ENCODE measurements around the gene MVP. TPM values are rescaled to one million over a fixed set of nuclear protein-coding genes. Genes with fewer than 3 reads are reported as not detected.

The MVP gene
- total RNA-seq, 1 donor from 2014 or later = 150 TPM

- H3K4me1 Mint-ChIP-seq (ENCODE audit: unreplicated experiment) = peaks cover 77% of the 10 kb centered on the region
- peak within 1 kb of the TSS; percentile 81 for H3K4me3 Mint-ChIP-seq (ENCODE audit: unreplicated experiment)
- H3K36me3 Mint-ChIP-seq (ENCODE audit: unreplicated experiment) = peaks cover 4% of the 10 kb centered on the region
- peak within 1 kb of the TSS; percentile 93 for H3K27ac Mint-ChIP-seq (ENCODE audit: unreplicated experiment)
- TF ChIP-seq CTCF (IDR thresholded peaks at IDR 0.05) = no peak
- no peaks in the 10 kb centered on the region for H3K9me3 Mint-ChIP-seq (ENCODE audit: unreplicated experiment)
- peak; percentile 92 for DNase-seq (ENCODE audit: extremely low spot score, unreplicated experiment)
- no peaks in the 10 kb centered on the region for H3K27me3 Mint-ChIP-seq (ENCODE audit: unreplicated experiment)
These were observed 8.2 kb upstream of the MVP start, which contains the start of gene PRRT2 for GRCh38 chr16:29811896-29812665. Gene PRRT2, plus strand, starts transcription at chr16:29812193. Its CDS starts 862 bp downstream, at chr16:29813055.

DNA sequence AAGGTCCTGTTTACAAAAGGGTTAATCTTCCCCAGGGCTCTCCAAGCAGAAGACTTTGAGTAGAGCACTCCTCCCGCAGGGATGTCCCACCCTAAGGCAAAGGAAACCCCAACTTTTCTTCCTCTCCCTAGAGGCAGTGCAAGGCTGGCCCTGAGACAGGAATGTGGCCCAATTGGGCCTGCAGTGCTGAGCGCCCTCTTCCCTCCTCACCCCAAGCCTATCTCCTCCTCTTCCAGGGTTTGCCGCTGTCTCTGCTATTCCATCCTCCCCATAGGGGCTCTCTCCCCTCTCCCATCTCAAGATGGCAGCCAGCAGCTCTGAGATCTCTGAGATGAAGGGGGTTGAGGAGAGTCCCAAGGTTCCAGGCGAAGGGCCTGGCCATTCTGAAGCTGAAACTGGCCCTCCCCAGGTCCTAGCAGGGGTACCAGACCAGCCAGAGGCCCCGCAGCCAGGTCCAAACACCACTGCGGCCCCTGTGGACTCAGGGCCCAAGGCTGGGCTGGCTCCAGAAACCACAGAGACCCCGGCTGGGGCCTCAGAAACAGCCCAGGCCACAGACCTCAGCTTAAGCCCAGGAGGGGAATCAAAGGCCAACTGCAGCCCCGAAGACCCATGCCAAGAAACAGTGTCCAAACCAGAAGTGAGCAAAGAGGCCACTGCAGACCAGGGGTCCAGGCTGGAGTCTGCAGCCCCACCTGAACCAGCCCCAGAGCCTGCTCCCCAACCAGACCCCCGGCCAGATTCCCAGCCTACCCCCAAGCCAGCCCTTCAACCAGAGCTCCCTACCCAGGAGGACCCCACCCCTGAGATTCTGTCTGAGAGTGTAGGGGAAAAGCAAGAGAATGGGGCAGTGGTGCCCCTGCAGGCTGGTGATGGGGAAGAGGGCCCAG lies 7.3 kb upstream of the MVP start:
- Mint-ChIP-seq H3K4me1 (ENCODE audit: unreplicated experiment) (peaks cover 77% of the 10 kb centered on the region), H3K4me3 (ENCODE audit: unreplicated experiment) (peak overlapping the region; percentile 81), H3K27me3 (ENCODE audit: unreplicated experiment) (no peaks in the 10 kb centered on the region), H3K27ac (ENCODE audit: unreplicated experiment) (peak overlapping the region; percentile 93), H3K9me3 (ENCODE audit: unreplicated experiment) (no peaks in the 10 kb centered on the region), H3K36me3 (ENCODE audit: unreplicated experiment) (peaks cover 6% of the 10 kb centered on the region)
- DNase-seq (ENCODE audit: extremely low spot score, unreplicated experiment) = no peak
- TF ChIP-seq CTCF (IDR thresholded peaks at IDR 0.05) = no peak

GRCh38 chr16:29813644-29814562 lies 6.4 kb upstream of the MVP start:
- Mint-ChIP-seq H3K27ac (ENCODE audit: unreplicated experiment) (no peak overlapping the region), H3K9me3 (ENCODE audit: unreplicated experiment) (no peaks in the 10 kb centered on the region), H3K4me3 (ENCODE audit: unreplicated experiment) (peak overlapping the region; percentile 26), H3K27me3 (ENCODE audit: unreplicated experiment) (no peaks in the 10 kb centered on the region), H3K4me1 (ENCODE audit: unreplicated experiment) (peaks cover 76% of the 10 kb centered on the region), H3K36me3 (ENCODE audit: unreplicated experiment) (peaks cover 11% of the 10 kb centered on the region)
- no peak for DNase-seq (ENCODE audit: extremely low spot score, unreplicated experiment)
- no peak for TF ChIP-seq CTCF (IDR thresholded peaks at IDR 0.05)

DNA sequence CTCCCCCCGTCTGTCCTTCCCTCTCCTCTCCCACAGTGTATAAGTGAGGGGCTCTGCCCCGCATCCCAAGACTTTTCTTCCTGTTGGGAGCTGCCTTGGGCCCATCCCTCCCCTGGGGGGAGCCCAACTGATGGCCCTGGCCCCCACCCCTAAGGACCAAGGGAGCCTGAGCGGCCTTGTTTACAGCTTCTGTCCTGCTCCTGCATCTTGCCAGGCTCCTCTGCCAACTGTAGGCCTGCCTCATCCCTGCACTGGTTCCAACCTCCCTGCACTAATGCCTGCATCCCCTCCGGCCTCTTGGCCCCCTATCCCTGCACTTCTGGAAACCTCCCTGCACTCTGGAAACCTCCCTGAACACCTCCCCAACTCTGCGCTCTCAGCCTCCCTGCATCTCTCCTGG lies 5.7 kb upstream of the MVP start:
- Mint-ChIP-seq H3K27ac (ENCODE audit: unreplicated experiment) (peak overlapping the region; percentile 99), H3K9me3 (ENCODE audit: unreplicated experiment) (no peaks in the 10 kb centered on the region), H3K4me3 (ENCODE audit: unreplicated experiment) (peak overlapping the region; percentile 94), H3K27me3 (ENCODE audit: unreplicated experiment) (no peaks in the 10 kb centered on the region), H3K36me3 (ENCODE audit: unreplicated experiment) (peaks cover 16% of the 10 kb centered on the region), H3K4me1 (ENCODE audit: unreplicated experiment) (peaks cover 78% of the 10 kb centered on the region)
- DNase-seq (ENCODE audit: extremely low spot score, unreplicated experiment) = no peak
- TF ChIP-seq CTCF (IDR thresholded peaks at IDR 0.05) = no peak

Measured in osteocyte (in vitro differentiated cells).